Measurements from ENCODE around the gene SCARB1. TPM values are rescaled to one million over a fixed set of nuclear protein-coding genes. Genes with fewer than 3 reads are reported as not detected.

The SCARB1 gene
- total RNA-seq, 2 donors from 2014 or later, result 44.9 to 83.1 TPM

DNA sequence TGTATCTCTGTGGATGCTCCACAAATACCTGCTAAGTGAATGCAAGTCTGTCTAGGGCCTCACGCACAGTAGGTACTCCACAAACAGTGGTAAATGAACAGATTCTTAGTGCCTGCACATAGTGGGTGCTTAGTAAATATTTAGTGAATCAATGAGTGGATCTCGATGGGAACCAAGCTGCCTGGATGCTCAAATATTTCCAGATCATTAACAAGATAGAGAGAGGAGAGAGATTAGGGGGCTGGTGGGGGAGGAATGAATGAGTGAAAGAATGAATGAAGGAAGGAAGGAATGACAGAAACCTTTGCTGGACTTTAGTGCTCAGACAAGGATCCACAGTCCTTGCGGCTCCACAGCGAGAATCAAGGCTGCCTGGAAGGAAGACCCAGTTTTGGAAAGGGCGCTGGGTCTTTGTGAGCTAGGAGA is 118.2 kb downstream of the SCARB1 start:
- DNase-seq, result no peak
- Histone ChIP-seq H3K36me3 (no peaks in the 10 kb centered on the region), H3K9ac (ENCODE audit: low read depth in 2 of 2, low read length in 2 of 2) (peak overlapping the region in 1 of 2 donors; percentile 54), H3K9me3 (no peaks in the 10 kb centered on the region), H3K4me1 (peaks cover 18% of the 10 kb centered on the region), H3K27ac (peak overlapping the region; percentile 62), H3K27me3 (no peaks in the 10 kb centered on the region), H3K4me3 (peak overlapping the region; percentile 7)
- intact Hi-C loops (cut with DNase I), result no loop called here
- no peak for TF ChIP-seq CTCF (IDR thresholded peaks at IDR 0.05)

- no peaks in the 10 kb centered on the region for H3K9me3 ChIP-seq
- intact Hi-C loops (cut with DNase I), result no loop called here
- no peak for TF ChIP-seq CTCF (IDR thresholded peaks at IDR 0.05)
- no peak overlapping the region for H3K9ac ChIP-seq (ENCODE audit: low read depth in 2 of 2, low read length in 2 of 2)
- DNase-seq, result peak; percentile 36
- peak overlapping the region; percentile 62 for H3K27ac ChIP-seq
- H3K27me3 ChIP-seq, result no peaks in the 10 kb centered on the region
- H3K36me3 ChIP-seq, result no peaks in the 10 kb centered on the region
- peaks cover 18% of the 10 kb centered on the region for H3K4me1 ChIP-seq
- no peak overlapping the region for H3K4me3 ChIP-seq
Measured at GRCh38 chr12:124744659-124745464, 118.8 kb downstream of the SCARB1 start.

DNA sequence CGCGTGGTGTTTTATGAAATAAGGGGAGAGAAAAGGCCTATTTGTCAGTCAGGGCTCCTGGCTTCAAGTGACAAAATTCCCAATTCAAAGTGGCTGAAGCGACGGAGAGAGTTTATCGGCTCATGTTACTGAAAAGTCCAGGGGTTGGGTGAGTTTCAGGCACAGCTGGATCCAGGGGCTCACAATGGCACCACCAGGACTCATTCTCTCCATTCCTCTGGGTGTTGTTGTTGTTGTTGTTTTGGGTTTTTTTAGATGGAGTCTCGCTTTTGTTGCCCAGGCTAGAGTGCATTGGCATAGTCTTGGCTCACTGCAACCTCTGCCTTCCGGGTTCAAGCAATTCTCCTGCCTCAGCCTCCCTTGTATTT is 119.4 kb downstream of the SCARB1 start:
- H3K27me3 ChIP-seq, result no peaks in the 10 kb centered on the region
- H3K9ac ChIP-seq (ENCODE audit: low read depth in 2 of 2, low read length in 2 of 2), result no peak overlapping the region
- no peaks in the 10 kb centered on the region for H3K36me3 ChIP-seq
- H3K4me1 ChIP-seq, result peaks cover 18% of the 10 kb centered on the region
- intact Hi-C loops (cut with DNase I), result no loop called here
- H3K4me3 ChIP-seq, result no peak overlapping the region
- DNase-seq, result no peak
- H3K27ac ChIP-seq, result peak overlapping the region; percentile 17
- H3K9me3 ChIP-seq, result no peaks in the 10 kb centered on the region
- TF ChIP-seq CTCF (IDR thresholded peaks at IDR 0.05), result no peak

DNA sequence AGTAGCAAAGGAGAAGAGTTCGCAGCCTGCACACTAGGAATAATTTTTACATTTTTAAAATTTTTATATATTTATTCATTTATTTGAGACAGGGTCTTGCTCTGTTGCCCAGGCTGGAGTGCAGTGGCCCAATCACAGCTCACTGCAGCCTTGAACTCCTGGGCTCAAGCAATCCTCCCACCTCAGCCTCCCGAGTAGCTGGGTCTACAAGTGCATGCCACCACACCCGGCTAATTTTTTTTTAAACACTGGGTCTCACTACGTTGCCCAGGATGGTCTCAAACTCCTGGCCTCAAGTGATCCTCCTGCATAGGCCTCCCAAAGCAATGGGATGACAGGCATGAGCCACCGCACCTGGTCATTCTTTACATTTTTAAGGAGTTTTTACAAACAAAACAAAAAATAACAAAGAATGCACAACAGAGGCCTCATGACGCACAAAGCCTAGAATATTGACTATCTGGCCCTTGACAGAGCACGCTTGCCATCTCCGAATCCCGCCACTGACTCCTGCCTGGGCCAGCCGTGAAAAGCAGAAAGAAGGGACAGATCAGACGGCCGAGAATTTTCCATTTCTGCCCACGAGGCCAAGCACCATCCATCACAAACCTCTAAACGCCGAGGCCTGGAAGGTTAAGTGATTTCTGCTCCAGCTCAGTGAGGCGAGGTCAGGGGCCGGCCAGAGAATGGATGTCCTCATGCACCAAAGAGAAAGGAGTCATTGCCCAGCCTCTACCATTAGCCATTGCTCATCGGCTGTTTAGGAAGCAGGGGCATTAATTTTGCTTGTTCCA is 120.0 kb downstream of the SCARB1 start:
- DNase-seq, result no peak
- H3K9ac ChIP-seq (ENCODE audit: low read depth in 2 of 2, low read length in 2 of 2), result no peak overlapping the region
- TF ChIP-seq CTCF (IDR thresholded peaks at IDR 0.05), result no peak
- intact Hi-C loops (cut with DNase I), result no loop called here
- H3K4me1 ChIP-seq, result peaks cover 18% of the 10 kb centered on the region
- no peaks in the 10 kb centered on the region for H3K27me3 ChIP-seq
- no peak overlapping the region for H3K4me3 ChIP-seq
- no peaks in the 10 kb centered on the region for H3K9me3 ChIP-seq
- no peaks in the 10 kb centered on the region for H3K36me3 ChIP-seq
- peak overlapping the region; percentile 17 for H3K27ac ChIP-seq

- no peak for TF ChIP-seq CTCF (IDR thresholded peaks at IDR 0.05)
- Histone ChIP-seq H3K4me3 (no peak overlapping the region), H3K4me1 (peaks cover 16% of the 10 kb centered on the region), H3K9me3 (no peaks in the 10 kb centered on the region), H3K27me3 (no peaks in the 10 kb centered on the region), H3K9ac (ENCODE audit: low read depth in 2 of 2, low read length in 2 of 2) (no peak overlapping the region), H3K27ac (no peak overlapping the region), H3K36me3 (no peaks in the 10 kb centered on the region)
- no peak for DNase-seq
- intact Hi-C loops (cut with DNase I), result no loop called here
Measured at GRCh38 chr12:124742678-124743077, 121.0 kb downstream of the SCARB1 start.
